ENCODE results near the gene NCKAP5.

The NCKAP5 gene

DNA sequence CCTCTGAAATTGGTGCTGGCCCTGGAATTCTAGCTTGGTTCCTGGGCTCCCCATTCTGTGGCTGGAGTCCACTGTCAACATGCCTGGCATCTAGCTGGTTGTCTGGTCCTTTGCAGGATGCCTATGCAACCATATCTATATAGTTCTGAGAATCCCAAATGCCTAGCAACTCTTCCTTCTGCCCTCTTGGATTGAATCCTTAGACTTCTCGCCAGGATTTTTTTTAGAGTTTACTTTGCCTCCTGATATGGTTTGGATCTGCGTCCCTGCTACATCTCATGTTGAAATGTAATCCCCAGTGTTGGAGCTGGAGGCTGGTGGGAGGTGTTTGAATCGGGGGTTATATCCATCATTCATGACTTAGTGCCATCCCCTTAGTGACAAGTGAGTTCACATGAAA lies 833.3 kb downstream of the NCKAP5 start:
- H3K4me3 ChIP-seq (ENCODE audit: low read depth, low read length): no peak overlapping the region
- TF ChIP-seq, protein P1, sequence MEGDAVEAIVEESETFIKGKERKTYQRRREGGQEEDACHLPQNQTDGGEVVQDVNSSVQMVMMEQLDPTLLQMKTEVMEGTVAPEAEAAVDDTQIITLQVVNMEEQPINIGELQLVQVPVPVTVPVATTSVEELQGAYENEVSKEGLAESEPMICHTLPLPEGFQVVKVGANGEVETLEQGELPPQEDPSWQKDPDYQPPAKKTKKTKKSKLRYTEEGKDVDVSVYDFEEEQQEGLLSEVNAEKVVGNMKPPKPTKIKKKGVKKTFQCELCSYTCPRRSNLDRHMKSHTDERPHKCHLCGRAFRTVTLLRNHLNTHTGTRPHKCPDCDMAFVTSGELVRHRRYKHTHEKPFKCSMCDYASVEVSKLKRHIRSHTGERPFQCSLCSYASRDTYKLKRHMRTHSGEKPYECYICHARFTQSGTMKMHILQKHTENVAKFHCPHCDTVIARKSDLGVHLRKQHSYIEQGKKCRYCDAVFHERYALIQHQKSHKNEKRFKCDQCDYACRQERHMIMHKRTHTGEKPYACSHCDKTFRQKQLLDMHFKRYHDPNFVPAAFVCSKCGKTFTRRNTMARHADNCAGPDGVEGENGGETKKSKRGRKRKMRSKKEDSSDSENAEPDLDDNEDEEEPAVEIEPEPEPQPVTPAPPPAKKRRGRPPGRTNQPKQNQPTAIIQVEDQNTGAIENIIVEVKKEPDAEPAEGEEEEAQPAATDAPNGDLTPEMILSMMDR (IDR thresholded peaks at IDR 0.05; ENCODE audit: low read depth, low read length): no peak

DNA sequence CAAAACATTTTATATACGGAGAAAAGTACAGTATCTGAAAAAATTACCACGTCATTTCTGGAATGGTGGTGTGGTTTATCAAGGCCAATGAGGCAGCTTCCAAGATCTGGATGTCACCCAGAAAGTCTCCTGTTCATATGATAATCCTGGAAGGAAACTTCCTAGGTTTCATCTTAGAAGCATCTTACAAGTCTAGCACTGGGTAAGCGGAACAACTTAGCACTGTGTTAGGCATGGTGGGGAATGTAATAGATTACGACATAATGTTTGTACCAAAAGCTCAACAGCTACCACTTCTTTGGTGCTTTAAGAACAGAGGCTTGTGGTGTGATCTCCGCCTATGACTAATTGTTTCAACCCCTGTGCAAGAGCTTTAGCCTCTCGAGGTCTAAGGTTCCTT lies 835.2 kb downstream of the NCKAP5 start:
- TF ChIP-seq, protein P1 (IDR thresholded peaks at IDR 0.05; ENCODE audit: low read depth, low read length): no peak
- H3K4me3 ChIP-seq (ENCODE audit: low read depth, low read length): no peak overlapping the region

DNA sequence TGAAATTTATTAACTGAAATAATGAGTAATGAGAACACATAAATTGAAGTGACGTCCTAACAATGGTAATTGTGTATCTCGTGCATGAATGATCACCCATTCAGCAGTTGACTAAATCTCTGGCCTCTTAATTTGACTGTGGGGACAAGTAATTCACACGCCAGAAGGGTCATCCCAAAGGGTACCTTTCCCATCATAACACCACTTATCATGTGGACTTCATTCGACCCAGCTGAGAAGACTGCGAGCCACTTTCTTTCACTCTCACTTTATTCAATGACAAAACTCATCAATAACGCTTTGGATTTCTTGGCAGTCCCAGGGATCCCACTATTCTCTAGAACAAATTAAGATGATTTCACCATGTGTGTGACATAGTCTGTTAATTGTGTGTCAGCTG lies 835.6 kb downstream of the NCKAP5 start:
- TF ChIP-seq, protein P1 (IDR thresholded peaks at IDR 0.05; ENCODE audit: low read depth, low read length): no peak
- no peak overlapping the region for H3K4me3 ChIP-seq (ENCODE audit: low read depth, low read length)

DNA sequence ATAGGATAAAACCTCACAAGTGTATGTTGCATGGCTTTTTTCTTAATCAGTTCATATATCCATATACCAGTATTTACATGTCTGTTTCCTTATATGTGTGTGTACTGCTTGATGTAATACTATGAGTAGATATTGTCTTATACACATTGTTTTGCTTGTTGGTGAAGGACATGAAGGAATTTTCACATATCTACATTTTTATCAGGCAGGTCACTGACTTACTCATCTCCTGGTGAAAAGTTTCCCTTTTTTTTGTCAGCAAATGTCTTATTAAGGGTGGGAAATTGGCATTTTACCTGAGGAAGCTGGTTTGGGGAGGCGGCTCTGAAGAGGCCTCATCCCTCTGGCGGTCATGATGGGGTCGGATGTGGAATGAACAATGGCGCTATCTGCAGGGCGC lies 836.8 kb downstream of the NCKAP5 start:
- TF ChIP-seq, protein P1 (IDR thresholded peaks at IDR 0.05; ENCODE audit: low read depth, low read length): no peak
- H3K4me3 ChIP-seq (ENCODE audit: low read depth, low read length): no peak overlapping the region

DNA sequence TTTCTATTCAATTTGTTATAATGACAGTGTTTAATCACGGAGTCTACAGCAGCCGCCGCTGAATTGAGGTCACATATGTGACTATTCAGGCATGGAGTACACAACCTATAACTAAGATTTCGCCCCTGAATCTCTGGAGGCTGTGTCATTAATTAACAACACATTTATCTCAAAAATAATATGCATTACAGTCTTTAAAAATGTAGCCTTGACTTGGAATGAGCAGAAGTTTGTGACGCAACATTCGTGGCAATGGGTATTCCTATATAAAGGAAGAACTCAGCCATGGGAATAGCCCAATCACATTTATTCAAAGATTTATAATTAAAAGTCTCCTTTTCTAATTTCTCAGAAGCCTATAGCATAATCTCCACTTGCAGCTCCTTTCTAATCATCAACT lies 837.7 kb downstream of the NCKAP5 start:
- TF ChIP-seq, protein P1 (IDR thresholded peaks at IDR 0.05; ENCODE audit: low read depth, low read length): no peak
- H3K4me3 ChIP-seq (ENCODE audit: low read depth, low read length): no peak overlapping the region

DNA sequence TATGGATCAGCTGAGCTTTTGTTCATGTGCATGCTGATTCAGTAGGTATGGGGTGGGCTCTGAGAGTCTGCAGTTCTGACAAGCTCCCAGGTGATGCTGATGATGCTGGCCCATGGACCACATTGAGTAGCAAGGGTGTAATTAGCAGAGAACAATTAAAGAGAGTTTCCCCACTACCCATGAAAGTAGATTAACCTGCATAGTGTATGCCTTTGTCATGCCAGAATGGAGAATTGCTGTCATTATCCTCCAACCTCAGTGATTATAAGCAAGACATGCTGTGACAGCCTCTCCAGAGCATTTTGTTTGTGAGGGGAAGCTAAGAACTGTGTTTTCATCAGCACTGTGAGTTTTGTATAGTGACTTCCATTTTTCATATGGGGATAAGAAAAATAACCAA lies 838.7 kb downstream of the NCKAP5 start:
- TF ChIP-seq, protein P1 (IDR thresholded peaks at IDR 0.05; ENCODE audit: low read depth, low read length): no peak
- no peak overlapping the region for H3K4me3 ChIP-seq (ENCODE audit: low read depth, low read length)

DNA sequence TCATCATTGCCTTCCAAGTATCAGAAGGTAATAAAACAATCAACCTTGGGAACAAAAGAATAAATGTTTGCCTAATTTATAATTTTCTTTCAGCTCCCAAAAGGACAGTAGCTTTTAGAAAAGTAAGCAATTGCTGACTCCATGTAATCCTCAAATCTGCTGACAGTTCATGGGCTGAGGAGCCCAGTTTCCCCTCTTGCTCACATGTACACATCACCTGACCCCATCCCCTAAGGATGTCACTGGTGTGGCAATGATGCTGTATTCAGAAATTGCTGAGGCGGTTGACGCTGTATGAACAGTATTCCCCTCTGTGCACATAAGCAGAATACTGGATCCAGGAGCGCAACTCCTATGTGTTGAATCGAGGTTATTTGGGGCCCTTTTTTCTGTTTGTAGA lies 842.1 kb downstream of the NCKAP5 start:
- TF ChIP-seq, protein P1 (IDR thresholded peaks at IDR 0.05; ENCODE audit: low read depth, low read length): no peak
- no peak overlapping the region for H3K4me3 ChIP-seq (ENCODE audit: low read depth, low read length)
